HepG2 (cell line): ENCODE measurements around the gene PEX11B. TPM values are rescaled to one million over a fixed set of nuclear protein-coding genes. Genes with fewer than 3 reads are reported as not detected.

Experiments
- ATAC-seq: fragments of 200-7000 bp; cut with Tn5 transposase; 3 replicates; pipeline ENCODE4 v1.9.1; 2020; ENCODE audit warnings: mild to moderate bottlenecking, moderate library complexity
- BruUV-seq: library from RNA; stranded (reverse); fragments of 400-500 nt; replicated peaks from 2 replicates; lab custom pipeline; 2021; lab: Mats Ljungman, UMichigan
- CTCF ChIA-PET: fragments of 300-600 bp; formaldehyde crosslinking; extraction: SDS; loops from one replicate; lab custom pipeline; 2021; ENCODE audit warnings: low total read pairs, inconsistent platforms, low intra/inter-chr PET ratio; lab: Yijun Ruan, JAX
- POLR2A ChIA-PET: fragments of 350-600 bp; sonication (Branson Sonifier 250); formaldehyde crosslinking; loops from one replicate; lab custom pipeline; 2020; ENCODE audit warnings: antibody characterized with exemption, inconsistent platforms; lab: Yijun Ruan, JAX
- DNase-seq: peaks from one replicate; pipeline ENCODE4 v3.0.0-alpha.2; 2015; ENCODE audit warnings: low spot score
- FAIRE-seq: peaks from 3 replicates; lab custom pipeline; 2011; peaks lifted over from hg19 to GRCh38; lab: Jason Lieb, UNC
- H2AFZ ChIP-seq: one replicate; pipeline ENCODE4 v1.6.1; 2011; ENCODE audit warnings: low read length, inconsistent platforms
- H3K27ac ChIP-seq: fragments of 300-600 bp; 3 replicates; pipeline ENCODE4 v1.8.0; 2011; ENCODE audit warnings: mixed run types, mild to moderate bottlenecking, mixed read lengths, low read length, inconsistent platforms; ENCODE audit not compliant: insufficient read depth; ENCODE audit errors: extremely low read length
- H3K27me3 ChIP-seq, 2 experiments: fragments of 200-600 bp in 1 of 2; 2 replicates in 1 of 2; 3 replicates in 1 of 2; pipeline versions ENCODE4 v1.6.0 to v1.8.0; 2011; ENCODE audit warnings: low read length in 2 of 2, mild to moderate bottlenecking in 2 of 2, moderate library complexity in 2 of 2, inconsistent platforms in 1 of 2; ENCODE audit not compliant: insufficient read depth in 2 of 2, control insufficient read depth in 1 of 2
- H3K36me3 ChIP-seq, 2 experiments: fragments of 200-600 bp in 1 of 2; replicated peaks in 1 of 2; 2 replicates in 1 of 2; 3 replicates in 1 of 2; pipeline versions ENCODE4 v1.5.1 to v1.8.0; 2011; ENCODE audit warnings: low read length in 2 of 2, inconsistent platforms in 1 of 2; ENCODE audit not compliant: insufficient read depth in 2 of 2, control insufficient read depth in 1 of 2
- H3K4me1 ChIP-seq: 2 replicates; pipeline ENCODE4 v1.5.1; 2012; ENCODE audit warnings: low read length, inconsistent platforms; ENCODE audit not compliant: insufficient read depth
- H3K4me2 ChIP-seq: 2 replicates; pipeline ENCODE4 v1.6.0; 2011; ENCODE audit warnings: low read depth, low read length, inconsistent platforms
- H3K4me3 ChIP-seq, 3 experiments: fragments of 200-600 bp in 1 of 3; sonication (generic), shearing (Covaris generic) in 1 of 3; replicated peaks in 1 of 3; 2 replicates each; pipeline ENCODE4 v1.5.1; 2011 to 2016; ENCODE audit warnings: low read length in 3 of 3, inconsistent platforms in 2 of 3, low read depth in 2 of 3, mild to moderate bottlenecking in 2 of 3, control low read depth in 1 of 3, mixed read lengths in 1 of 3; ENCODE audit not compliant: insufficient read depth in 1 of 3
- H3K79me2 ChIP-seq: one replicate; pipeline ENCODE4 v1.6.1; 2011; ENCODE audit warnings: low read length, inconsistent platforms; ENCODE audit not compliant: insufficient read depth
- H3K9ac ChIP-seq: 2 replicates; pipeline ENCODE4 v1.6.0; 2011; ENCODE audit warnings: mild to moderate bottlenecking, low read depth, low read length, inconsistent platforms; ENCODE audit not compliant: insufficient read depth
- H3K9me3 ChIP-seq: 2 replicates; pipeline ENCODE4 v1.5.1; 2012; ENCODE audit warnings: mild to moderate bottlenecking, low read length
- H4K20me1 ChIP-seq: 2 replicates; pipeline ENCODE4 v1.6.0; 2011; ENCODE audit warnings: inconsistent platforms, mild to moderate bottlenecking, low read length, moderate library complexity; ENCODE audit not compliant: insufficient read depth
- JUN ChIP-seq: sonication (generic); formaldehyde crosslinking; IDR thresholded peaks from 2 replicates; pipeline ENCODE4 v1.4.0; 2020; ENCODE audit warnings: mild to moderate bottlenecking, missing genetic modification reagents
- SOX6 ChIP-seq, 2 experiments: fragments of 450-650 bp in 1 of 2; sonication (generic) in 1 of 2; formaldehyde crosslinking in 1 of 2; IDR thresholded peaks; 2 replicates each; pipeline versions ENCODE4 v1.4.0 to v1.6.1; 2017 to 2020; ENCODE audit warnings: antibody characterized with exemption in 1 of 2, mild to moderate bottlenecking in 1 of 2, missing genetic modification reagents in 1 of 2
- ZBTB10 ChIP-seq: sonication (generic); formaldehyde crosslinking; IDR thresholded peaks from 2 replicates; pipeline ENCODE4 v1.4.0; 2020; ENCODE audit warnings: missing genetic modification reagents, borderline replicate concordance
- ZNF446 ChIP-seq: sonication (generic); formaldehyde crosslinking; IDR thresholded peaks from 2 replicates; pipeline ENCODE4 v1.5.0; 2020; ENCODE audit warnings: mild to moderate bottlenecking, missing genetic modification reagents
- ZNF749 ChIP-seq: sonication (generic); formaldehyde crosslinking; IDR thresholded peaks from 2 replicates; pipeline ENCODE4 v1.8.0; 2022; ENCODE audit warnings: mild to moderate bottlenecking, missing genetic modification reagents, moderate library complexity, borderline replicate concordance
- WGBS: methylation state at CpG from one replicate; pipeline ENCODE4 v1.1.6; 2017; ENCODE audit warnings: low lambda C conversion rate; 5-methylcytosine and 5-hydroxymethylcytosine counted together
- in situ Hi-C: cut with HindIII; loops from 2 replicates; pipeline ENCODE4 v1.10.0; 2017; ENCODE audit warnings: low pct_unique_long_range_greater_than_20kb; ENCODE audit not compliant: extremely low pct_ligation_motif_present
- intact Hi-C: fragments of 100-400 bp; cut with micrococcal nuclease; formaldehyde crosslinking; loops from one replicate; pipeline ENCODE4 v1.10.0; 2022; ENCODE audit not compliant: unreplicated experiment
- polyA plus RNA-seq, 8 experiments: library from polyadenylated mRNA; depleted of rRNA in 3 of 8; stranded (reverse) in 7 of 8; unstranded in 1 of 8; fragments of >200 nt; fragmentation: Illumina TruSeq in 4 of 8; extraction: Trizol in 4 of 8; gene quantifications; 2 replicates each; pipeline versions ENCODE4 v1.2.1 to v1.2.3, GENCODE V29; 2011 to 2016; ENCODE audit warnings: low read depth in 4 of 8, missing spikeins in 1 of 8, mixed read lengths in 1 of 8; ENCODE audit not compliant: insufficient read depth in 1 of 8
- total RNA-seq, 5 experiments: library from RNA; depleted of rRNA; stranded (reverse); fragments of >200 nt; fragmentation: Illumina TruSeq; extraction: Trizol; gene quantifications; 2 replicates each; pipeline ENCODE4 v1.2.3, GENCODE V29; 2016; ENCODE audit warnings: low read depth in 1 of 5

The PEX11B gene
- total and polyA plus RNA-seq, 2 of the 13 experiments (the other 11 are each of a cell fraction or from before 2014, with no cell fraction given), result 21.6 to 48.4 TPM

GRCh38 chr1:145956781-145957442 is 38.4 kb upstream of the PEX11B start:
- intact Hi-C loops, result loop anchor here (5.0 kb wide), 1 partner anchor 65 kb away; no protein-coding TSS in a partner anchor
- TSS peak; percentile 58 for BruUV-seq
- ChIA-PET POLR2A (interaction anchor here (1.4 to 6.2 kb wide), 3 partner anchors 11 to 95 kb away, joined by 4 to 84 read pairs (median 6); partner anchors contain the start of gene RBM8A), CTCF (no interaction called here)
- Histone ChIP-seq H3K4me1 (peaks cover 65% of the 10 kb centered on the region), H3K27ac (peak overlapping the region; percentile 61), H3K79me2 (peaks cover 23% of the 10 kb centered on the region), H3K9ac (peak overlapping the region; percentile 80), H3K9me3 (no peaks in the 10 kb centered on the region), H3K27me3 (peaks cover 0 to 21% of the 10 kb centered on the region in 2 experiments; a peak in 3 of 5 replicates), H4K20me1 (no peaks in the 10 kb centered on the region), H2AFZ (no peak overlapping the region), H3K4me3 (peak overlapping the region; percentile 73 to 89 (median 80)), H3K36me3 (no peaks in the 10 kb centered on the region), H3K4me2 (peak overlapping the region; percentile 86)
- no peak for FAIRE-seq
- no peak for DNase-seq
- TF ChIP-seq JUN (no peak), ZNF446 (CRISPR knock-in tag) (0 out of 2 replicates have a peak, but pooled peaks have one; percentile 37), ZNF749 (CRISPR knock-in tag) (0 out of 2 replicates have a peak, but pooled peaks have one; percentile 25), SOX6 (IDR thresholded peaks at IDR 0.05) (no peak), SOX6 (CRISPR knock-in tag; IDR thresholded peaks at IDR 0.05) (peak; percentile 3; the same call in 1 of the 2 replicates), ZBTB10 (CRISPR knock-in tag) (no peak)
- in situ Hi-C loops, result no loop called here
- 15% methylated on average over 3 of the region's 3 CpGs for WGBS
- ATAC-seq, result no peak
